Colonic mucosa (tissue), 4 donors: ENCODE measurements around the gene PHOX2A. TPM values are rescaled to one million over a fixed set of nuclear protein-coding genes. Genes with fewer than 3 reads are reported as not detected.

ENCODE experiments used
- DNase-seq: peaks from one replicate; pipeline ENCODE4 v3.0.0-alpha.2; 2020
- H3K27ac ChIP-seq: fragments of 200-600 bp; one replicate; pipeline ENCODE4 v1.8.0; 2021
- H3K27me3 ChIP-seq: fragments of 200-600 bp; one replicate; pipeline ENCODE4 v1.8.0; 2021
- H3K36me3 ChIP-seq: fragments of 200-600 bp; one replicate; pipeline ENCODE4 v1.8.0; 2021
- H3K4me1 ChIP-seq: fragments of 200-600 bp; one replicate; pipeline ENCODE4 v1.8.0; 2021; ENCODE audit warnings: mild to moderate bottlenecking
- H3K4me3 ChIP-seq: fragments of 200-600 bp; one replicate; pipeline ENCODE4 v1.8.0; 2021
- H3K9ac ChIP-seq, 2 donors: one replicate each; pipeline ENCODE4 v1.7.0; 2013; ENCODE audit warnings: control low read depth in 2 of 2, low read depth in 2 of 2, low read length in 2 of 2
- H3K9me3 ChIP-seq: fragments of 200-600 bp; one replicate; pipeline ENCODE4 v1.8.0; 2021
- CTCF ChIP-seq: fragments of 200-600 bp; IDR thresholded peaks from one replicate; pipeline ENCODE4 v1.8.0; 2022; ENCODE audit warnings: antibody characterized with exemption, mild to moderate bottlenecking
- intact Hi-C: fragments of 100-400 bp; cut with DNase I; formaldehyde crosslinking; loops from one replicate; pipeline ENCODE4 v1.14.1; 2022
- total RNA-seq, 2 donors: library from RNA; stranded (reverse); fragmentation: NEBNext Ultra II Directional in 1 of 2; extraction: Animal tissue kit (Norgen Biotek cat#: 25700) in 1 of 2; gene quantifications; one replicate each; pipeline ENCODE4 v1.2.1, GENCODE V29; 2021
- donor health status: healthy.
- donor health status: DM: no; HTN: no; CAD: no.
- donor health status: DM: no; HTN: no; CAD: no.

Gene PHOX2A
- total RNA-seq, 2 donors from 2014 or later, result 0.27 to 0.37 TPM

- no peak for DNase-seq
- Histone ChIP-seq H3K4me1 (peaks cover 15% of the 10 kb centered on the region), H3K4me3 (no peak overlapping the region), H3K9me3 (no peaks in the 10 kb centered on the region), H3K36me3 (no peaks in the 10 kb centered on the region), H3K9ac (no peak overlapping the region), H3K27ac (no peak overlapping the region), H3K27me3 (peaks cover 71% of the 10 kb centered on the region)
- no peak for TF ChIP-seq CTCF
- intact Hi-C loops, result no loop called here
These were observed 560 bp downstream of the PHOX2A start for GRCh38 chr11:72243173-72244059.

- H3K27ac ChIP-seq, result no peak overlapping the region
- H3K4me3 ChIP-seq, result no peak overlapping the region
- peaks cover 66% of the 10 kb centered on the region for H3K27me3 ChIP-seq
- no peak overlapping the region for H3K9ac ChIP-seq
- no peak for DNase-seq
- TF ChIP-seq CTCF, result no peak
- H3K4me1 ChIP-seq, result peaks cover 15% of the 10 kb centered on the region
- H3K36me3 ChIP-seq, result peaks cover 2% of the 10 kb centered on the region
- intact Hi-C loops, result no loop called here
- H3K9me3 ChIP-seq, result no peaks in the 10 kb centered on the region
These were observed 1.8 kb downstream of the PHOX2A start for GRCh38 chr11:72242141-72242540.

- Histone ChIP-seq H3K27ac (no peak overlapping the region), H3K9me3 (no peaks in the 10 kb centered on the region), H3K4me3 (no peak overlapping the region), H3K9ac (no peak overlapping the region), H3K27me3 (peaks cover 59% of the 10 kb centered on the region), H3K36me3 (peaks cover 6% of the 10 kb centered on the region), H3K4me1 (peaks cover 15% of the 10 kb centered on the region)
- DNase-seq, result no peak
- intact Hi-C loops, result no loop called here
- TF ChIP-seq CTCF, result no peak
These were observed 2.6 kb downstream of the PHOX2A start for GRCh38 chr11:72241291-72241781.

- no peak overlapping the region for H3K27ac ChIP-seq
These were observed 3.3 kb downstream of the PHOX2A start for GRCh38 chr11:72240461-72241290.

More at GRCh38 chr11:72240461-72241290, 3.3 kb downstream of the PHOX2A start:
- intact Hi-C loops, result no loop called here
- Histone ChIP-seq H3K36me3 (peaks cover 10% of the 10 kb centered on the region), H3K4me3 (no peak overlapping the region), H3K9ac (peak overlapping the region in 1 of 2 donors; percentile 46), H3K27me3 (peaks cover 55% of the 10 kb centered on the region), H3K4me1 (peaks cover 15% of the 10 kb centered on the region), H3K9me3 (no peaks in the 10 kb centered on the region)
- DNase-seq, result no peak
- no peak for TF ChIP-seq CTCF
